IMR-90 (cell line): ENCODE data around the gene GRIK5. TPM values are rescaled to one million over a fixed set of nuclear protein-coding genes. Genes with fewer than 3 reads are reported as not detected.

Experiments
- ATAC-seq: fragments of 200-7000 bp; cut with Tn5 transposase; 2 replicates; pipeline ENCODE4 v1.9.1; 2020; ENCODE audit warnings: low read depth, mild to moderate bottlenecking, moderate library complexity
- BruUV-seq: library from RNA; stranded (reverse); fragments of 400-500 nt; replicated peaks from 2 replicates; lab custom pipeline; 2021; lab: Mats Ljungman, UMichigan
- CTCF ChIA-PET: fragments of 300-600 bp; formaldehyde crosslinking; extraction: SDS; loops from one replicate; lab custom pipeline; 2021; ENCODE audit warnings: antibody characterized with exemption; lab: Yijun Ruan, JAX
- POLR2A ChIA-PET: fragments of 300-600 bp; sonication (Branson Sonifier 250); formaldehyde crosslinking; loops from one replicate; lab custom pipeline; 2022; ENCODE audit warnings: antibody characterized with exemption; ENCODE audit not compliant: unreplicated experiment; lab: Charles Lee
- DNase-seq: peaks from one replicate; pipeline ENCODE4 v3.0.0; 2013
- H2AFZ ChIP-seq: replicated peaks from 2 replicates; pipeline ENCODE3; 2013; ENCODE audit warnings: low read length, mild to moderate bottlenecking; ENCODE audit not compliant: poor library complexity
- H2AK5ac ChIP-seq: 2 replicates; pipeline ENCODE4 v1.6.1; 2013; ENCODE audit warnings: low read depth, low read length, inconsistent platforms
- H2AK9ac ChIP-seq: replicated peaks from 2 replicates; pipeline ENCODE3; 2013; ENCODE audit warnings: mild to moderate bottlenecking, low read depth, low read length, moderate library complexity; ENCODE audit not compliant: poor library complexity
- H2BK120ac ChIP-seq: 2 replicates; pipeline ENCODE4 v1.6.1; 2013; ENCODE audit warnings: low read depth, low read length, inconsistent platforms
- H2BK15ac ChIP-seq: 3 replicates; pipeline ENCODE4 v1.6.1; 2013; ENCODE audit warnings: low read depth, low read length, inconsistent platforms
- H2BK20ac ChIP-seq: 2 replicates; pipeline ENCODE4 v1.6.1; 2013; ENCODE audit warnings: low read depth, mild to moderate bottlenecking, inconsistent platforms, low read length, moderate library complexity
- H2BK5ac ChIP-seq: 2 replicates; pipeline ENCODE4 v1.6.1; 2013; ENCODE audit warnings: mild to moderate bottlenecking, low read depth, low read length, inconsistent platforms; ENCODE audit not compliant: poor library complexity, severe bottlenecking
- H3K14ac ChIP-seq: replicated peaks from 2 replicates; pipeline ENCODE4 v1.6.1; 2013; ENCODE audit warnings: low read depth, low read length, inconsistent platforms
- H3K18ac ChIP-seq: 2 replicates; pipeline ENCODE4 v1.6.1; 2013; ENCODE audit warnings: low read depth, low read length, control low read depth
- H3K23ac ChIP-seq: 2 replicates; pipeline ENCODE4 v1.6.1; 2013; ENCODE audit warnings: low read depth, low read length, inconsistent platforms
- H3K27ac ChIP-seq: 2 replicates; pipeline ENCODE4 v1.5.1; 2013; ENCODE audit warnings: mild to moderate bottlenecking, control low read depth, low read length; ENCODE audit not compliant: insufficient read depth
- H3K27me3 ChIP-seq: 2 replicates; pipeline ENCODE4 v1.6.1; 2013; ENCODE audit warnings: low read length; ENCODE audit not compliant: control insufficient read depth, insufficient read depth
- H3K36me3 ChIP-seq: 2 replicates; pipeline ENCODE4 v1.6.1; 2013; ENCODE audit warnings: low read length, mixed read lengths; ENCODE audit not compliant: control insufficient read depth, insufficient read depth
- H3K4ac ChIP-seq: 2 replicates; pipeline ENCODE4 v1.6.1; 2013; ENCODE audit warnings: low read depth, low read length, inconsistent platforms
- H3K4me1 ChIP-seq: 2 replicates; pipeline ENCODE4 v1.6.1; 2013; ENCODE audit warnings: low read length, mixed read lengths; ENCODE audit not compliant: control insufficient read depth, insufficient read depth
- H3K4me2 ChIP-seq: 2 replicates; pipeline ENCODE4 v1.6.1; 2013; ENCODE audit warnings: low read depth, mild to moderate bottlenecking, control low read depth, low read length, moderate library complexity
- H3K4me3 ChIP-seq: 2 replicates; pipeline ENCODE4 v1.5.1; 2013; ENCODE audit warnings: low read depth, mild to moderate bottlenecking, control low read depth, low read length, moderate library complexity; ENCODE audit not compliant: insufficient read depth
- H3K56ac ChIP-seq: 2 replicates; pipeline ENCODE4 v1.6.1; 2013; ENCODE audit warnings: low read length, inconsistent platforms; ENCODE audit not compliant: insufficient read depth; ENCODE audit errors: extremely low read depth
- H3K79me1 ChIP-seq, 2 experiments: 2 replicates each; pipeline ENCODE4 v1.6.1; 2013; ENCODE audit warnings: low read length in 2 of 2, inconsistent platforms in 1 of 2, low read depth in 1 of 2
- H3K9ac ChIP-seq: 2 replicates; pipeline ENCODE4 v1.6.1; 2013; ENCODE audit warnings: low read depth, low read length, control low read depth
- H3K9me1 ChIP-seq: 2 replicates; pipeline ENCODE4 v1.6.1; 2013; ENCODE audit warnings: low read length, inconsistent platforms; ENCODE audit not compliant: insufficient read depth
- H3K9me3 ChIP-seq: 2 replicates; pipeline ENCODE4 v1.6.1; 2013; ENCODE audit warnings: low read length; ENCODE audit not compliant: control insufficient read depth, insufficient read depth
- H4K20me1 ChIP-seq: 2 replicates; pipeline ENCODE4 v1.6.1; 2013; ENCODE audit warnings: low read length, inconsistent platforms; ENCODE audit not compliant: insufficient read depth
- H4K5ac ChIP-seq: 2 replicates; pipeline ENCODE4 v1.6.1; 2013; ENCODE audit warnings: mild to moderate bottlenecking, low read depth, low read length, control low read depth
- H4K8ac ChIP-seq, 2 experiments: 2 replicates each; pipeline ENCODE4 v1.6.1; 2013; ENCODE audit warnings: low read depth in 2 of 2, low read length in 2 of 2, control low read depth in 1 of 2, inconsistent platforms in 1 of 2
- H4K91ac ChIP-seq: 2 replicates; pipeline ENCODE4 v1.6.1; 2013; ENCODE audit warnings: low read depth, low read length, inconsistent platforms; ENCODE audit not compliant: insufficient read depth
- CTCF ChIP-seq: conservative IDR thresholded peaks from 2 replicates; pipeline ENCODE4 v1.5.1; 2012; ENCODE audit warnings: mild to moderate bottlenecking, low read depth, low read length, improper control_type of control experiment
- NFE2L2 ChIP-seq: fragments of 150-350 bp; IDR thresholded peaks from 2 replicates; pipeline ENCODE4 v1.6.1; 2016; ENCODE audit warnings: low read depth, mild to moderate bottlenecking, low read length
- RFX5 ChIP-seq: IDR thresholded peaks from 2 replicates; pipeline ENCODE4 v1.8.0; 2012; ENCODE audit warnings: low read depth, mild to moderate bottlenecking, low read length, moderate library complexity
- SMC3 ChIP-seq: fragments of 150-350 bp; IDR thresholded peaks from 2 replicates; pipeline ENCODE4 v1.6.1; 2016; ENCODE audit warnings: low read depth, mild to moderate bottlenecking, antibody characterized with exemption, low read length, moderate library complexity
- WGBS, 2 experiments: methylation state at CpG; one replicate each; pipeline versions ENCODE4 v1.1.5 to v1.1.7; 2013; ENCODE audit warnings: missing lambda C conversion rate in 2 of 2; ENCODE audit not compliant: insufficient read length in 1 of 2; ENCODE audit errors: extremely low coverage in 2 of 2; 5-methylcytosine and 5-hydroxymethylcytosine counted together
- dilution Hi-C: fragments of 300-500 bp; cut with HindIII; formaldehyde crosslinking; loops from one replicate; pipeline ENCODE4 v1.14.3; 2018; ENCODE audit warnings: low sequenced_read_pairs; ENCODE audit not compliant: unreplicated experiment
- in situ Hi-C: fragments of 300-500 bp; cut with MboI; formaldehyde crosslinking; loops from 3 replicates; pipeline ENCODE4 v1.14.3; 2019; ENCODE audit warnings: low sequenced_read_pairs, inconsistent platforms, mixed read lengths
- intact Hi-C: fragments of 100-400 bp; cut with micrococcal nuclease; formaldehyde crosslinking; loops from 2 replicates; pipeline ENCODE4 v1.10.0; 2022
- polyA plus RNA-seq, 3 experiments: library from polyadenylated mRNA; depleted of rRNA; stranded (reverse); fragments of >200 nt; gene quantifications; 2 replicates each; pipeline ENCODE4 v1.2.3, GENCODE V29; 2012; ENCODE audit warnings: low replicate concordance in 1 of 3
- total RNA-seq: library from RNA; depleted of rRNA; stranded (reverse); fragments of >200 nt; gene quantifications from 2 replicates; pipeline ENCODE4 v1.2.3, GENCODE V29; 2012

The GRIK5 gene
- total and polyA plus RNA-seq, 2 of the 4 experiments (the other 2 are of a cell fraction): 0.10 TPM; not detected in 1

- no peak for TF ChIP-seq CTCF
- TF ChIP-seq NFE2L2: no peak
- TF ChIP-seq SMC3: no peak
- no peak for TF ChIP-seq RFX5
- Histone ChIP-seq H4K5ac (no peak overlapping the region), H2AK5ac (no peak overlapping the region), H2BK120ac (no peak overlapping the region), H2BK20ac (no peak overlapping the region), H2AK9ac (no peak overlapping the region), H3K27ac (no peak overlapping the region), H3K4me3 (no peak overlapping the region), H3K4ac (no peak overlapping the region), H3K4me1 (no peaks in the 10 kb centered on the region), H3K36me3 (no peaks in the 10 kb centered on the region), H4K8ac (no peak overlapping the region), H3K9ac (no peak overlapping the region), H3K27me3 (peaks cover 29% of the 10 kb centered on the region), H2BK5ac (no peak overlapping the region), H3K4me2 (no peak overlapping the region), H3K23ac (no peak overlapping the region), H2BK15ac (no peak overlapping the region), H3K14ac (no peak overlapping the region), H3K9me3 (no peaks in the 10 kb centered on the region), H3K56ac (no peak overlapping the region), H4K91ac (no peak overlapping the region), H2AFZ (no peak overlapping the region), H3K9me1 (no peaks in the 10 kb centered on the region), H3K79me1 (no peaks in the 10 kb centered on the region), H3K18ac (no peak overlapping the region), H4K20me1 (no peaks in the 10 kb centered on the region)
- ChIA-PET CTCF (no interaction called here), POLR2A (no interaction called here)
- WGBS, 2 experiments: 67% methylated on average over 7 of the region's 10 CpGs; no CpG with 5 or more reads in 1 of the 2 experiments
- in situ Hi-C loops: no loop called here
- BruUV-seq: no TSS peak
- DNase-seq: no peak
- dilution Hi-C loops: no loop called here
- no peak for ATAC-seq
- intact Hi-C loops: no loop called here
Measured at GRCh38 chr19:41987141-41987860, 82.7 kb downstream of the GRIK5 start.
